ENCODE results near the gene DYRK1A.

The DYRK1A gene

GRCh38 chr21:37421306-37421705, 54.7 kb downstream of the DYRK1A start:
- DNase-seq = no peak

- DNase-seq = no peak
Measured at GRCh38 chr21:37422382-37422781, 55.8 kb downstream of the DYRK1A start.

GRCh38 chr21:37423103-37423502, 56.5 kb downstream of the DYRK1A start:
- DNase-seq = no peak

- no peak for DNase-seq
Measured at GRCh38 chr21:37424396-37424795, 57.8 kb downstream of the DYRK1A start.

GRCh38 chr21:37425001-37425400, 58.4 kb downstream of the DYRK1A start:
- no peak for DNase-seq

GRCh38 chr21:37425684-37426083, 59.1 kb downstream of the DYRK1A start:
- DNase-seq = no peak

GRCh38 chr21:37427221-37427620, 60.6 kb downstream of the DYRK1A start:
- no peak for DNase-seq

GRCh38 chr21:37429356-37429755, 62.8 kb downstream of the DYRK1A start:
- no peak for DNase-seq

- no peak for DNase-seq
Measured at GRCh38 chr21:37430184-37430821, 63.7 kb downstream of the DYRK1A start.

GRCh38 chr21:37431243-37431642, 64.7 kb downstream of the DYRK1A start:
- DNase-seq = no peak

GRCh38 chr21:37432710-37433455, 66.3 kb downstream of the DYRK1A start:
- no peak for DNase-seq

GRCh38 chr21:37433456-37433840, 66.9 kb downstream of the DYRK1A start:
- DNase-seq = no peak

- DNase-seq = peak; percentile 39
Measured at GRCh38 chr21:37435120-37435519, 68.5 kb downstream of the DYRK1A start.

- no peak for DNase-seq
Measured at GRCh38 chr21:37435711-37436110, 69.1 kb downstream of the DYRK1A start.

GRCh38 chr21:37436174-37436573, 69.6 kb downstream of the DYRK1A start:
- DNase-seq = no peak

- DNase-seq = no peak
Measured at GRCh38 chr21:37437376-37438080, 71.0 kb downstream of the DYRK1A start.

GRCh38 chr21:37443683-37444082, 77.1 kb downstream of the DYRK1A start:
- DNase-seq = no peak

- no peak for DNase-seq
Measured at GRCh38 chr21:37445228-37445627, 78.7 kb downstream of the DYRK1A start.

GRCh38 chr21:37446552-37446951, 80.0 kb downstream of the DYRK1A start:
- DNase-seq = no peak

GRCh38 chr21:37447288-37447936, 80.8 kb downstream of the DYRK1A start:
- no peak for DNase-seq

GRCh38 chr21:37449302-37449937, 82.8 kb downstream of the DYRK1A start:
- DNase-seq = no peak

- no peak for DNase-seq
Measured at GRCh38 chr21:37450445-37450941, 83.9 kb downstream of the DYRK1A start.

- no peak for DNase-seq
Measured at GRCh38 chr21:37451446-37451845, 84.9 kb downstream of the DYRK1A start.

Data from DMS153 (cell line).